Peyer's patch (tissue), 4 donors: Measurements from ENCODE around the gene LCN6. TPM values are rescaled to one million over a fixed set of nuclear protein-coding genes. Genes with fewer than 3 reads are reported as not detected.

ENCODE experiments used
- DNase-seq, 3 donors: peaks; one replicate each; pipeline ENCODE4 v3.0.0-alpha.2; 2017 to 2019
- H3K27ac ChIP-seq, 4 donors: fragments of 200-600 bp; sonication (generic); one replicate each; pipeline ENCODE4 v1.5.1; 2016 to 2019
- H3K27me3 ChIP-seq, 2 donors: fragments of 200-600 bp; sonication (generic); one replicate each; pipeline ENCODE4 v1.5.1; 2019
- H3K36me3 ChIP-seq, 3 donors: fragments of 200-600 bp; sonication (generic); one replicate each; pipeline ENCODE4 v1.5.1; 2016 to 2019
- H3K4me1 ChIP-seq, 4 donors: fragments of 200-600 bp; sonication (generic); one replicate each; pipeline ENCODE4 v1.5.1; 2016 to 2019
- H3K4me3 ChIP-seq, 4 donors: fragments of 200-600 bp; sonication (generic); 1 replicate in 3 of 4; 2 replicates in 1 of 4; pipeline ENCODE4 v1.5.1; 2016 to 2019; ENCODE audit warnings: mild to moderate bottlenecking in 1 of 4
- H3K9me3 ChIP-seq, 4 donors: fragments of 200-600 bp; sonication (generic); one replicate each; pipeline ENCODE4 v1.5.1; 2016 to 2019; ENCODE audit warnings: mild to moderate bottlenecking in 1 of 4
- CTCF ChIP-seq, 6 experiments: fragments of 450-650 bp in 4 of 6; fragments of 200-600 bp in 2 of 6; sonication (generic) in 1 of 6; IDR thresholded peaks; one replicate each; pipeline ENCODE4 v1.5.1; 2017 to 2019; ENCODE audit warnings: antibody characterized with exemption in 6 of 6, mild to moderate bottlenecking in 3 of 6, moderate library complexity in 1 of 6
- POLR2A ChIP-seq, 2 donors: fragments of 450-650 bp; IDR thresholded peaks; one replicate each; pipeline ENCODE4 v1.5.1; 2017; ENCODE audit warnings: antibody characterized with exemption in 2 of 2, mild to moderate bottlenecking in 2 of 2, moderate library complexity in 2 of 2
- total RNA-seq, 4 donors: library from RNA; depleted of rRNA; stranded (reverse); fragments of >200 nt; gene quantifications; one replicate each; pipeline ENCODE4 v1.1.0, GENCODE V29; 2016

The LCN6 gene
- total RNA-seq, 4 donors from 2014 or later: 4.7 to 17.3 (median 5.6) TPM

GRCh38 chr9:136793086-136793946 is 45.0 kb upstream of the LCN6 start:
- peak in 2 of 3 donors; percentile 67 to 77 for DNase-seq
- peak overlapping the region in 3 of 4 donors; percentile 96 to 99 (median 98) for H3K27ac ChIP-seq
- peaks cover 2 to 57% (median 10%) of the 10 kb centered on the region in 4 donors for H3K4me1 ChIP-seq
- H3K9me3 ChIP-seq: no peaks in the 10 kb centered on the region
- H3K27me3 ChIP-seq: no peaks in the 10 kb centered on the region
- TF ChIP-seq CTCF (IDR thresholded peaks at IDR 0.05) (peak in 1 of 6 experiments; percentile 5), POLR2A (IDR thresholded peaks at IDR 0.05) (peak in 1 of 2 donors; percentile 6)
- no peaks in the 10 kb centered on the region for H3K36me3 ChIP-seq
- H3K4me3 ChIP-seq: peak overlapping the region in 1 of 4 donors; percentile 59

- Histone ChIP-seq H3K27ac (peak overlapping the region; percentile 96 to 99 (median 97)), H3K9me3 (no peaks in the 10 kb centered on the region), H3K27me3 (no peaks in the 10 kb centered on the region), H3K4me3 (peak overlapping the region in 3 of 4 donors; percentile 59 to 73 (median 65)), H3K36me3 (no peaks in the 10 kb centered on the region), H3K4me1 (peaks cover 2 to 61% (median 12%) of the 10 kb centered on the region in 4 donors)
- DNase-seq: peak in 1 of 3 donors; percentile 59
- TF ChIP-seq POLR2A (IDR thresholded peaks at IDR 0.05): no peak
- no peak for TF ChIP-seq CTCF (IDR thresholded peaks at IDR 0.05)
Observed at GRCh38 chr9:136792321-136793085, 44.2 kb upstream of the LCN6 start.

- Histone ChIP-seq H3K9me3 (no peaks in the 10 kb centered on the region), H3K4me3 (peak overlapping the region; percentile 59 to 73 (median 64)), H3K36me3 (no peaks in the 10 kb centered on the region), H3K4me1 (peaks cover 2 to 69% (median 12%) of the 10 kb centered on the region in 4 donors), H3K27ac (peak overlapping the region; percentile 96 to 99 (median 97)), H3K27me3 (no peaks in the 10 kb centered on the region)
- peak; percentile 52 to 89 (median 88) for DNase-seq
- TF ChIP-seq POLR2A (IDR thresholded peaks at IDR 0.05) (peak; percentile 51 to 63), CTCF (IDR thresholded peaks at IDR 0.05) (peak; percentile 66 to 100 (median 96))
Observed at GRCh38 chr9:136791516-136792276, 43.4 kb upstream of the LCN6 start.

GRCh38 chr9:136790640-136791515 is 42.6 kb upstream of the LCN6 start, which contains the start of gene TMEM141:
Gene TMEM141 (plus strand): TSS chr9:136791344. CDS start chr9:136791371, 27 bp downstream.
- H3K9me3 ChIP-seq: no peaks in the 10 kb centered on the region
- H3K4me3 ChIP-seq: peak within 1 kb of the TSS; percentile 59 to 73 (median 64)
- H3K36me3 ChIP-seq: no peaks in the 10 kb centered on the region
- DNase-seq: peak; percentile 100
- TF ChIP-seq POLR2A (IDR thresholded peaks at IDR 0.05) (peak; percentile 81 to 95), CTCF (IDR thresholded peaks at IDR 0.05) (peak in 1 of 6 experiments; percentile 17)
- H3K27me3 ChIP-seq: no peaks in the 10 kb centered on the region
- peak within 1 kb of the TSS; percentile 96 to 99 (median 97) for H3K27ac ChIP-seq
- peaks cover 2 to 70% (median 12%) of the 10 kb centered on the region in 4 donors for H3K4me1 ChIP-seq
